ENCODE results near the gene VSTM4. TPM values are rescaled to one million over a fixed set of nuclear protein-coding genes. Genes with fewer than 3 reads are reported as not detected.

The VSTM4 gene
- total and polyA plus RNA-seq, 4 donors, result 1.0 to 3.1 (median 2.0) TPM

DNA sequence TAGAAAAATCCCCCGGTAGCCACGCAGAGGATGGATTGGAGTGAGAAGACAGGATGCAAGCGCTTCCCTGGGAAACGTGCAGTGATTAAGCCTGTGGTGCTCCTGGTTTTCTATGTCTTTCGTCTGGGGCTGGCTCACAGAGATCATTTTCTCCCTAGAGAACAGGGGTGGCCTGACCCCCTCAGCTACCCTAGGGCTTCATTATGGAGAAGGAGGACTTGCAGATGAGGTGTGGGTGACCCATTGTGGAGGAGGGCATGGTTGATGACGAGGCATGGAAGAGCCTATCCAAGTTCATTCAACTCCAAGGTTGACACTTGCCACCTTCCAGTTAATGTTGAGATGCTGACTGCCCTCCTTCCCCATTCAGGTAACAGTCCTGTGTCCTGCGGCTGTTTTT lies 75.9 kb downstream of the VSTM4 start:
- DNase-seq (ENCODE audit: low spot score), result no peak
- 91% methylated on average over 7 of the region's 7 CpGs for WGBS
- Histone ChIP-seq H3K4me1 (ENCODE audit: control insufficient read depth in 4 of 4, insufficient read depth in 4 of 4, low read length in 3 of 4) (no peaks in the 10 kb centered on the region), H3K27ac (ENCODE audit: low read depth in 1 of 2, low read length in 2 of 2) (no peak overlapping the region), H3K4me3 (ENCODE audit: low read depth in 1 of 3, low read length in 3 of 3) (no peak overlapping the region), H3K9me3 (ENCODE audit: control insufficient read depth in 4 of 4, low read length in 3 of 4) (no peaks in the 10 kb centered on the region), H3K36me3 (ENCODE audit: control insufficient read depth in 4 of 4, insufficient read depth in 3 of 4, low read depth in 1 of 4, low read length in 3 of 4) (no peaks in the 10 kb centered on the region), H3K27me3 (ENCODE audit: control insufficient read depth in 4 of 4, insufficient read depth in 4 of 4, low read length in 3 of 4) (no peaks in the 10 kb centered on the region), H3K9ac (ENCODE audit: low read depth in 1 of 2, low read length in 2 of 2) (no peak overlapping the region)
- TF ChIP-seq HNF4G (IDR thresholded peaks at IDR 0.05) (no peak), GABPA (IDR thresholded peaks at IDR 0.05 in 1 of 2, conservative IDR thresholded peaks at IDR 0.05 in 1 of 2) (no peak), HNF4A (conservative IDR thresholded peaks at IDR 0.05) (no peak)

GRCh38 chr10:49038711-49039110 lies 76.6 kb downstream of the VSTM4 start:
- no peaks in the 10 kb centered on the region for H3K4me1 ChIP-seq (ENCODE audit: control insufficient read depth in 4 of 4, insufficient read depth in 4 of 4, low read length in 3 of 4)
- WGBS, result 97% methylated on average over 5 of the region's 5 CpGs
- H3K4me3 ChIP-seq (ENCODE audit: low read depth in 1 of 3, low read length in 3 of 3), result no peak overlapping the region
- H3K27ac ChIP-seq (ENCODE audit: low read depth in 1 of 2, low read length in 2 of 2), result no peak overlapping the region
- DNase-seq (ENCODE audit: low spot score), result no peak
- no peaks in the 10 kb centered on the region for H3K36me3 ChIP-seq (ENCODE audit: control insufficient read depth in 4 of 4, insufficient read depth in 3 of 4, low read depth in 1 of 4, low read length in 3 of 4)
- TF ChIP-seq RXRA (IDR thresholded peaks at IDR 0.05) (no peak), SP1 (IDR thresholded peaks at IDR 0.05) (no peak), ZBTB33 (IDR thresholded peaks at IDR 0.05) (no peak), ATF3 (IDR thresholded peaks at IDR 0.05) (no peak), CTCF (IDR thresholded peaks at IDR 0.05; ENCODE audit: low read depth, low read length, missing input control) (no peak), FOXA2 (IDR thresholded peaks at IDR 0.05) (no peak), MAX (IDR thresholded peaks at IDR 0.05) (no peak), NR2F2 (IDR thresholded peaks at IDR 0.05) (no peak), YY1 (IDR thresholded peaks at IDR 0.05) (no peak), HNF4A (conservative IDR thresholded peaks at IDR 0.05) (no peak), HNF4G (IDR thresholded peaks at IDR 0.05) (no peak), JUND (IDR thresholded peaks at IDR 0.05) (no peak), RAD21 (IDR thresholded peaks at IDR 0.05) (no peak), EGR1 (IDR thresholded peaks at IDR 0.05; ENCODE audit: low read depth in 2 of 2) (no peak), FOXA1 (IDR thresholded peaks at IDR 0.05) (no peak), GABPA (IDR thresholded peaks at IDR 0.05 in 1 of 2, conservative IDR thresholded peaks at IDR 0.05 in 1 of 2) (no peak), TAF1 (conservative IDR thresholded peaks at IDR 0.05) (no peak)
- TF ChIP-seq, protein P1, sequence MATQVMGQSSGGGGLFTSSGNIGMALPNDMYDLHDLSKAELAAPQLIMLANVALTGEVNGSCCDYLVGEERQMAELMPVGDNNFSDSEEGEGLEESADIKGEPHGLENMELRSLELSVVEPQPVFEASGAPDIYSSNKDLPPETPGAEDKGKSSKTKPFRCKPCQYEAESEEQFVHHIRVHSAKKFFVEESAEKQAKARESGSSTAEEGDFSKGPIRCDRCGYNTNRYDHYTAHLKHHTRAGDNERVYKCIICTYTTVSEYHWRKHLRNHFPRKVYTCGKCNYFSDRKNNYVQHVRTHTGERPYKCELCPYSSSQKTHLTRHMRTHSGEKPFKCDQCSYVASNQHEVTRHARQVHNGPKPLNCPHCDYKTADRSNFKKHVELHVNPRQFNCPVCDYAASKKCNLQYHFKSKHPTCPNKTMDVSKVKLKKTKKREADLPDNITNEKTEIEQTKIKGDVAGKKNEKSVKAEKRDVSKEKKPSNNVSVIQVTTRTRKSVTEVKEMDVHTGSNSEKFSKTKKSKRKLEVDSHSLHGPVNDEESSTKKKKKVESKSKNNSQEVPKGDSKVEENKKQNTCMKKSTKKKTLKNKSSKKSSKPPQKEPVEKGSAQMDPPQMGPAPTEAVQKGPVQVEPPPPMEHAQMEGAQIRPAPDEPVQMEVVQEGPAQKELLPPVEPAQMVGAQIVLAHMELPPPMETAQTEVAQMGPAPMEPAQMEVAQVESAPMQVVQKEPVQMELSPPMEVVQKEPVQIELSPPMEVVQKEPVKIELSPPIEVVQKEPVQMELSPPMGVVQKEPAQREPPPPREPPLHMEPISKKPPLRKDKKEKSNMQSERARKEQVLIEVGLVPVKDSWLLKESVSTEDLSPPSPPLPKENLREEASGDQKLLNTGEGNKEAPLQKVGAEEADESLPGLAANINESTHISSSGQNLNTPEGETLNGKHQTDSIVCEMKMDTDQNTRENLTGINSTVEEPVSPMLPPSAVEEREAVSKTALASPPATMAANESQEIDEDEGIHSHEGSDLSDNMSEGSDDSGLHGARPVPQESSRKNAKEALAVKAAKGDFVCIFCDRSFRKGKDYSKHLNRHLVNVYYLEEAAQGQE (IDR thresholded peaks at IDR 0.05), result no peak
- H3K9ac ChIP-seq (ENCODE audit: low read depth in 1 of 2, low read length in 2 of 2), result no peak overlapping the region
- H3K9me3 ChIP-seq (ENCODE audit: control insufficient read depth in 4 of 4, low read length in 3 of 4), result no peaks in the 10 kb centered on the region
- H3K27me3 ChIP-seq (ENCODE audit: control insufficient read depth in 4 of 4, insufficient read depth in 4 of 4, low read length in 3 of 4), result no peaks in the 10 kb centered on the region

All from liver (tissue), 9 donors.